ENCODE data around the gene VASH1.
A peak's percentile ranks its signal among the peaks of the same experiment; 100 is the strongest.

VASH1 gene

GRCh38 chr14:76784881-76785280 is 23.6 kb downstream of the VASH1 start:
- DNase-seq = peak; percentile 87 to 92 (median 90)

- DNase-seq = no peak
Observed at GRCh38 chr14:76786601-76787000, 25.3 kb downstream of the VASH1 start.

- DNase-seq = no peak
Observed at GRCh38 chr14:76792422-76792821, 31.2 kb downstream of the VASH1 start.

GRCh38 chr14:76793324-76793723 is 32.1 kb downstream of the VASH1 start:
- no peak for DNase-seq

- DNase-seq = no peak
Observed at GRCh38 chr14:76793956-76794355, 32.7 kb downstream of the VASH1 start.

- no peak for DNase-seq
Observed at GRCh38 chr14:76806446-76806845, 45.2 kb downstream of the VASH1 start.

GRCh38 chr14:76808011-76808410 is 46.7 kb downstream of the VASH1 start:
- DNase-seq = peak; percentile 41 to 64 (median 56)

GRCh38 chr14:76808990-76809389 is 47.7 kb downstream of the VASH1 start:
- no peak for DNase-seq

- no peak for DNase-seq
Observed at GRCh38 chr14:76810525-76810924, 49.3 kb downstream of the VASH1 start.

- DNase-seq = peak; percentile 79 to 89 (median 80)
Observed at GRCh38 chr14:76810953-76811400, 49.7 kb downstream of the VASH1 start.

- DNase-seq = peak in 1 of 4 experiments; percentile 22
Observed at GRCh38 chr14:76811561-76811960, 50.3 kb downstream of the VASH1 start.

GRCh38 chr14:76812093-76812421 is 50.8 kb downstream of the VASH1 start:
- DNase-seq = peak in 1 of 4 experiments; percentile 11

- DNase-seq = peak; percentile 96 to 99 (median 97)
Observed at GRCh38 chr14:76812422-76813383, 51.4 kb downstream of the VASH1 start, which contains the start of gene ANGEL1. TSS of gene ANGEL1 (minus strand) at chr14:76812882. CDS start at chr14:76812827, 55 bp downstream.

GRCh38 chr14:76814726-76815645 is 53.7 kb downstream of the VASH1 start:
- DNase-seq = no peak

GRCh38 chr14:76820700-76821099 is 59.4 kb downstream of the VASH1 start:
- DNase-seq = no peak

- peak; percentile 28 to 52 (median 40) for DNase-seq
Observed at GRCh38 chr14:76826122-76826521, 64.9 kb downstream of the VASH1 start, which contains the start of gene LRRC74A. TSS of gene LRRC74A (plus strand) at chr14:76826408. CDS start at chr14:76826698, 290 bp downstream.

GRCh38 chr14:76827696-76828296 is 66.5 kb downstream of the VASH1 start:
- DNase-seq = no peak

- peak; percentile 63 to 74 (median 72) for DNase-seq
Observed at GRCh38 chr14:76828339-76829012, 67.2 kb downstream of the VASH1 start.

- DNase-seq = peak; percentile 90 to 96 (median 94)
Observed at GRCh38 chr14:76829013-76829365, 67.7 kb downstream of the VASH1 start.

GRCh38 chr14:76829650-76830421 is 68.6 kb downstream of the VASH1 start:
- DNase-seq = peak in 3 of 4 experiments; percentile 25 to 50 (median 45)

- peak in 3 of 4 experiments; percentile 35 to 63 (median 47) for DNase-seq
Observed at GRCh38 chr14:76830556-76830955, 69.3 kb downstream of the VASH1 start.

All from suppressor macrophage (primary cell).